NCI-H526 treated with DMSO at 0.1 percent for 48 hours (cell line): ENCODE results near the gene DMBT1.

ENCODE experiments used
- DNase-seq: peaks from one replicate; lab custom pipeline; 2025; lab: John Stamatoyannopoulos, UW

Gene DMBT1

GRCh38 chr10:122671355-122671754, 110.8 kb downstream of the DMBT1 start:
- DNase-seq: no peak

- no peak for DNase-seq
These were observed 112.1 kb downstream of the DMBT1 start for GRCh38 chr10:122672655-122673054.

- DNase-seq: no peak
These were observed 112.7 kb downstream of the DMBT1 start for GRCh38 chr10:122673269-122673668.

GRCh38 chr10:122673731-122674130, 113.2 kb downstream of the DMBT1 start:
- no peak for DNase-seq

- DNase-seq: no peak
These were observed 114.2 kb downstream of the DMBT1 start for GRCh38 chr10:122674781-122675180.

- no peak for DNase-seq
These were observed 114.7 kb downstream of the DMBT1 start for GRCh38 chr10:122675278-122675677.

GRCh38 chr10:122678266-122678665, 117.7 kb downstream of the DMBT1 start:
- DNase-seq: no peak

- DNase-seq: no peak
These were observed 122.0 kb downstream of the DMBT1 start for GRCh38 chr10:122682522-122682921.

GRCh38 chr10:122688293-122688989, 127.9 kb downstream of the DMBT1 start:
- no peak for DNase-seq

- no peak for DNase-seq
These were observed 128.7 kb downstream of the DMBT1 start for GRCh38 chr10:122689146-122689820.

GRCh38 chr10:122692744-122693143, 132.2 kb downstream of the DMBT1 start:
- DNase-seq: no peak
